HepG2 (cell line): ENCODE measurements around the gene FOXRED2. TPM values are rescaled to one million over a fixed set of nuclear protein-coding genes. Genes with fewer than 3 reads are reported as not detected.

ENCODE experiments used
- AKAP8 ChIP-seq: sonication (generic); formaldehyde crosslinking; IDR thresholded peaks from 2 replicates; pipeline ENCODE4 v1.5.1; 2020; ENCODE audit warnings: mild to moderate bottlenecking, missing genetic modification reagents
- HMG20B ChIP-seq: conservative IDR thresholded peaks from 2 replicates; pipeline ENCODE4 v1.6.1; 2016; ENCODE audit warnings: missing genetic modification reagents, missing compliant biosample characterization
- HNRNPH1 ChIP-seq: fragments of 200-400 bp; formaldehyde crosslinking; optimal IDR thresholded peaks from 2 replicates; pipeline ENCODE3; 2017; ENCODE audit warnings: mild to moderate bottlenecking, low read depth, low read length
- KDM3A ChIP-seq: IDR thresholded peaks from 2 replicates; pipeline ENCODE4 v1.6.1; 2018; ENCODE audit warnings: low read depth, missing compliant biosample characterization
- KDM6A ChIP-seq: IDR thresholded peaks from 2 replicates; pipeline ENCODE4 v1.6.1; 2016; ENCODE audit warnings: low read depth
- KIAA2018 ChIP-seq: sonication (generic); formaldehyde crosslinking; IDR thresholded peaks from 2 replicates; pipeline ENCODE4 v1.5.0; 2020; ENCODE audit warnings: mild to moderate bottlenecking, missing genetic modification reagents, borderline replicate concordance
- KLF12 ChIP-seq: sonication (generic); formaldehyde crosslinking; IDR thresholded peaks from 2 replicates; pipeline ENCODE4 v1.4.0; 2020; ENCODE audit warnings: missing genetic modification reagents, borderline replicate concordance
- MLLT10 ChIP-seq: sonication (generic); formaldehyde crosslinking; IDR thresholded peaks from 2 replicates; pipeline ENCODE4 v1.4.0; 2020; ENCODE audit warnings: missing genetic modification reagents
- NFIB ChIP-seq: sonication (generic); formaldehyde crosslinking; IDR thresholded peaks from 2 replicates; pipeline ENCODE4 v1.9.0; 2021; ENCODE audit warnings: missing genetic modification reagents, mild to moderate bottlenecking, borderline replicate concordance
- RFXAP ChIP-seq: sonication (generic); formaldehyde crosslinking; IDR thresholded peaks from 2 replicates; pipeline ENCODE4 v1.4.0; 2020; ENCODE audit warnings: missing genetic modification reagents, borderline replicate concordance
- RNF2 ChIP-seq: fragments of 450-650 bp; conservative IDR thresholded peaks from 2 replicates; pipeline ENCODE4 v1.6.1; 2016; ENCODE audit warnings: low read depth
- SATB2 ChIP-seq: sonication (generic); formaldehyde crosslinking; IDR thresholded peaks from 2 replicates; pipeline ENCODE4 v1.5.0; 2020; ENCODE audit warnings: missing genetic modification reagents
- TAF1 ChIP-seq: sonication (generic); formaldehyde crosslinking; IDR thresholded peaks from 2 replicates; pipeline ENCODE4 v1.4.0; 2020; ENCODE audit warnings: missing genetic modification reagents
- ZBTB7B ChIP-seq: sonication (generic); formaldehyde crosslinking; IDR thresholded peaks from 2 replicates; pipeline ENCODE4 v1.4.0; 2020; ENCODE audit warnings: missing genetic modification reagents
- ZNF10 ChIP-seq: sonication (generic); formaldehyde crosslinking; IDR thresholded peaks from 2 replicates; pipeline ENCODE4 v1.4.0; 2020; ENCODE audit warnings: mild to moderate bottlenecking, low read depth, missing genetic modification reagents, borderline replicate concordance
- ZNF205 ChIP-seq: IDR thresholded peaks from 2 replicates; pipeline ENCODE4 v1.6.1; 2018; ENCODE audit warnings: missing biosample characterization, missing genetic modification reagents
- ZNF350 ChIP-seq: sonication (generic); formaldehyde crosslinking; IDR thresholded peaks from 2 replicates; pipeline ENCODE4 v1.4.0; 2020; ENCODE audit warnings: mild to moderate bottlenecking, low read depth, missing genetic modification reagents, borderline replicate concordance
- ZNF441 ChIP-seq: sonication (generic); formaldehyde crosslinking; IDR thresholded peaks from 2 replicates; pipeline ENCODE4 v1.7.0; 2021; ENCODE audit warnings: missing genetic modification reagents, borderline replicate concordance
- ZNF652 ChIP-seq: IDR thresholded peaks from 2 replicates; pipeline ENCODE4 v1.6.1; 2016; ENCODE audit warnings: low read depth, borderline replicate concordance
- ZNF746 ChIP-seq: sonication (generic); formaldehyde crosslinking; IDR thresholded peaks from 2 replicates; pipeline ENCODE4 v1.8.0; 2022; ENCODE audit warnings: mild to moderate bottlenecking, missing genetic modification reagents
- ZNF768 ChIP-seq: sonication (generic); formaldehyde crosslinking; IDR thresholded peaks from 2 replicates; pipeline ENCODE4 v1.4.0; 2020; ENCODE audit warnings: missing genetic modification reagents
- ZNF792 ChIP-seq: IDR thresholded peaks from 2 replicates; pipeline ENCODE4 v1.6.1; 2016
- polyA plus RNA-seq, 8 experiments: library from polyadenylated mRNA; depleted of rRNA in 3 of 8; stranded (reverse) in 7 of 8; unstranded in 1 of 8; fragments of >200 nt; fragmentation: Illumina TruSeq in 4 of 8; extraction: Trizol in 4 of 8; gene quantifications; 2 replicates each; pipeline versions ENCODE4 v1.2.1 to v1.2.3, GENCODE V29; 2011 to 2016; ENCODE audit warnings: low read depth in 4 of 8, missing spikeins in 1 of 8, mixed read lengths in 1 of 8; ENCODE audit not compliant: insufficient read depth in 1 of 8
- total RNA-seq, 5 experiments: library from RNA; depleted of rRNA; stranded (reverse); fragments of >200 nt; fragmentation: Illumina TruSeq; extraction: Trizol; gene quantifications; 2 replicates each; pipeline ENCODE4 v1.2.3, GENCODE V29; 2016; ENCODE audit warnings: low read depth in 1 of 5
- TF ChIP-seq, protein P1 (sequence below): sonication (generic); formaldehyde crosslinking; IDR thresholded peaks from 2 replicates; pipeline ENCODE4 v1.9.0; 2021; ENCODE audit warnings: missing genetic modification reagents, borderline replicate concordance

Gene FOXRED2
- total and polyA plus RNA-seq, 2 of the 13 experiments (the other 11 are each of a cell fraction or from before 2014, with no cell fraction given) = 9.3 to 28.1 TPM

DNA sequence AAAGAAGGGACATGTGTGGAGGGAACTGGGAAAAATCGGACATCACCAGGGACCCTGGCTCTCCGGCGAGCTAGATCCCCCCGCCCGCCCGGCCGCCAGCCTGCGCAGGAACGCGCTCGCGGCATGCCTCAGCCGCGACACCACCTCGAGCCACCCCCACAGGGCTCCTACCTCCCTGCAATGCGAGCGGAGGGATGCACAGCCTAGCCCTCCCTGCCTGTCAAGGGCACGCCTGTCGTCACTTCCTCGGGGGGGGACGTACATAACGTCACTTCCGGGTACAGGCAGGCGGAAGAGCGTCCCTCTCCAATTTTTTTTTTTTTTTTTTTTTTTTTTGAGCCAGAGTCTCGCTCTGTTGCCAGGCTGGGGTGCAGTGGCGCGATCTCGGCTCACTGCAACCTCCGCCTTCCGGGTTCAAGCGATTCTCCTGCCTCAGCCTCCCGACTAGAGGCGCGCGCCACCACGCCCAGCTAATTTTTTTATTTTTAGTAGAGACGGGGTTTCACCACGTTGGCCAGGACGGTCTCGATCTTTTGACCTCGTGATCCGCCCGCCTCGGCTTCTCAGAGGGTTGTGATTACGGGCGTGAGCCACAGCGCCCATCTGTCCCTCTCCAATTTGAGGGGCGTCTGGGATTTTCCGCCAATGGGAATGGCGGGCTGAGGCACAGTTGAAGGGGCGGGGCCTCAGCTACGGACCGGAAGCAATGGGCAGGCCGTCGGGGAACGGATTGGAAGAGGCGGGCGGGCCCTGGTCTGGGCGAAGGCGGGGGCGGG lies 25.3 kb downstream of the FOXRED2 start, which contains the start of gene TXN2 (continued):
- TF ChIP-seq KIAA2018 (CRISPR knock-in tag) (peak; percentile 46; the same call in 1 of the 2 replicates), ZBTB7B (CRISPR knock-in tag) (peak; percentile 37; the same call in 1 of the 2 replicates), SATB2 (no peak), HNRNPH1 (no peak), KLF12 (no peak; the same call in none of the 2 replicates), MLLT10 (no peak), ZNF10 (CRISPR knock-in tag) (no peak), KDM3A (0 out of 2 replicates have a peak, but pooled peaks have one; percentile 63), AKAP8 (CRISPR knock-in tag) (no peak), NFIB (CRISPR knock-in tag) (no peak), HMG20B (peak; percentile 54; the same call in 1 of the 2 replicates), ZNF652 (CRISPR knock-in tag) (no peak), RNF2 (no peak), ZNF792 (CRISPR knock-in tag) (no peak), RFXAP (CRISPR knock-in tag) (peak; percentile 63; the same call in 1 of the 2 replicates), KDM6A (CRISPR knock-in tag) (no peak), ZNF205 (CRISPR knock-in tag) (no peak), ZNF350 (peak; percentile 79; the same call in 1 of the 2 replicates), ZNF768 (CRISPR knock-in tag) (peak; percentile 81; the same call in 1 of the 2 replicates), TAF1 (peak; percentile 88), ZNF441 (CRISPR knock-in tag) (no peak), ZNF746 (no peak)
- TF ChIP-seq, protein P1, sequence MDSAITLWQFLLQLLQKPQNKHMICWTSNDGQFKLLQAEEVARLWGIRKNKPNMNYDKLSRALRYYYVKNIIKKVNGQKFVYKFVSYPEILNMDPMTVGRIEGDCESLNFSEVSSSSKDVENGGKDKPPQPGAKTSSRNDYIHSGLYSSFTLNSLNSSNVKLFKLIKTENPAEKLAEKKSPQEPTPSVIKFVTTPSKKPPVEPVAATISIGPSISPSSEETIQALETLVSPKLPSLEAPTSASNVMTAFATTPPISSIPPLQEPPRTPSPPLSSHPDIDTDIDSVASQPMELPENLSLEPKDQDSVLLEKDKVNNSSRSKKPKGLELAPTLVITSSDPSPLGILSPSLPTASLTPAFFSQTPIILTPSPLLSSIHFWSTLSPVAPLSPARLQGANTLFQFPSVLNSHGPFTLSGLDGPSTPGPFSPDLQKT (CRISPR knock-in tag) = no peak
